GM12878 (cell line): Measurements from ENCODE around the gene VMP1. TPM values are rescaled to one million over a fixed set of nuclear protein-coding genes. Genes with fewer than 3 reads are reported as not detected.
"Not testable (repeated sequence)": the region's sequence is repeated elsewhere in the genome, so short reads cannot be mapped to it uniquely, and the experiment has no call there.

ENCODE experiments used
- ATAC-seq: fragments of 200-7000 bp; cut with Tn5 transposase; 3 replicates; pipeline ENCODE4 v1.9.1; 2020; ENCODE audit warnings: mild to moderate bottlenecking, moderate library complexity
- BruUV-seq: library from RNA; stranded (reverse); fragments of 400-500 nt; replicated peaks from 2 replicates; lab custom pipeline; 2021; lab: Mats Ljungman, UMichigan
- CTCF ChIA-PET: fragments of 300-600 bp; sonication (Branson Sonifier 250); formaldehyde crosslinking; extraction: SDS; loops from one replicate; lab custom pipeline; 2021; ENCODE audit warnings: inconsistent platforms; lab: Yijun Ruan, JAX
- POLR2A ChIA-PET: fragments of 350-600 bp; formaldehyde crosslinking; extraction: SDS; loops from one replicate; lab custom pipeline; 2021; ENCODE audit warnings: inconsistent platforms; lab: Charles Lee
- RAD21 ChIA-PET: fragments of 300-600 bp; sonication (Branson Sonifier 250); formaldehyde crosslinking; loops from one replicate; lab custom pipeline; 2023; ENCODE audit warnings: antibody characterized with exemption; ENCODE audit not compliant: unreplicated experiment; lab: Charles Lee
- SMC1A ChIA-PET: fragments of 300-600 bp; sonication (Branson Sonifier 250); formaldehyde crosslinking; loops from one replicate; lab custom pipeline; 2023; ENCODE audit not compliant: unreplicated experiment, uncharacterized antibody; lab: Charles Lee
- DNase-seq: peaks from one replicate; pipeline ENCODE4 v3.0.0-alpha.2; 2011; ENCODE audit warnings: low read depth, low spot score
- FAIRE-seq: peaks from 3 replicates; lab custom pipeline; 2011; peaks lifted over from hg19 to GRCh38; lab: Jason Lieb, UNC
- H2AFZ ChIP-seq: 2 replicates; pipeline ENCODE4 v1.6.0; 2011; ENCODE audit warnings: low read depth, low read length, control low read depth; ENCODE audit not compliant: control insufficient read depth
- H3K27ac ChIP-seq: 2 replicates; pipeline ENCODE4 v1.5.1; 2011; ENCODE audit warnings: control low read depth; ENCODE audit not compliant: control insufficient read depth, insufficient read depth
- H3K27me3 ChIP-seq, 2 experiments: replicated peaks in 1 of 2; 2 replicates each; pipeline versions ENCODE4 v1.6.0 to v1.6.1; 2011; ENCODE audit warnings: low read length in 1 of 2; ENCODE audit not compliant: control insufficient read depth in 2 of 2, insufficient read depth in 2 of 2
- H3K36me3 ChIP-seq, 2 experiments: 2 replicates each; pipeline ENCODE4 v1.5.1; 2011; ENCODE audit warnings: low read length in 1 of 2; ENCODE audit not compliant: control insufficient read depth in 2 of 2, insufficient read depth in 2 of 2
- H3K4me1 ChIP-seq: 2 replicates; pipeline ENCODE4 v1.6.1; 2011; ENCODE audit warnings: mild to moderate bottlenecking, low read length, moderate library complexity, mixed read lengths; ENCODE audit not compliant: control insufficient read depth, insufficient read depth
- H3K4me2 ChIP-seq: 2 replicates; pipeline ENCODE4 v1.6.0; 2011; ENCODE audit warnings: control low read depth; ENCODE audit not compliant: control insufficient read depth, insufficient read depth
- H3K4me3 ChIP-seq: fragments of 200-600 bp; sonication (generic); 2 replicates; pipeline ENCODE4 v1.5.1; 2016
- H3K79me2 ChIP-seq: 2 replicates; pipeline ENCODE4 v1.6.0; 2011; ENCODE audit warnings: low read length; ENCODE audit not compliant: control insufficient read depth, insufficient read depth
- H3K9ac ChIP-seq: 2 replicates; pipeline ENCODE4 v1.8.0; 2011; ENCODE audit warnings: low read length, control low read depth, mixed read lengths; ENCODE audit not compliant: control insufficient read depth, insufficient read depth
- H3K9me3 ChIP-seq: replicated peaks from 3 replicates; pipeline ENCODE4 v1.5.1; 2011; ENCODE audit warnings: mild to moderate bottlenecking, low read length; ENCODE audit not compliant: control insufficient read depth, insufficient read depth
- H4K20me1 ChIP-seq: 2 replicates; pipeline ENCODE4 v1.6.0; 2011; ENCODE audit not compliant: control insufficient read depth, insufficient read depth
- CREB1 ChIP-seq: IDR thresholded peaks from 2 replicates; pipeline ENCODE4 v1.6.1; 2012; ENCODE audit warnings: low read depth, mild to moderate bottlenecking, inconsistent platforms
- EP300 ChIP-seq, 2 experiments: fragments of 150-350 bp in 1 of 2; IDR thresholded peaks; 2 replicates each; pipeline ENCODE4 v1.6.1; 2011 to 2012; ENCODE audit warnings: low read depth in 2 of 2, low read length in 2 of 2, borderline replicate concordance in 1 of 2, improper control_type of control experiment in 1 of 2, inconsistent platforms in 1 of 2; ENCODE audit not compliant: control insufficient read depth in 1 of 2
- GATAD2B ChIP-seq: fragments of 450-650 bp; conservative IDR thresholded peaks from 2 replicates; pipeline ENCODE4 v1.6.1; 2017; ENCODE audit warnings: low read depth, mild to moderate bottlenecking, moderate library complexity
- JUNB ChIP-seq: IDR thresholded peaks from 2 replicates; pipeline ENCODE4 v1.6.1; 2016; ENCODE audit warnings: antibody characterized with exemption, mild to moderate bottlenecking
- SIX5 ChIP-seq: IDR thresholded peaks from 2 replicates; pipeline ENCODE4 v1.6.1; 2011; ENCODE audit warnings: mild to moderate bottlenecking, low read depth, low read length, moderate library complexity; ENCODE audit not compliant: severe bottlenecking
- SKIL ChIP-seq: fragments of 450-650 bp; IDR thresholded peaks from 2 replicates; pipeline ENCODE4 v1.6.1; 2017; ENCODE audit warnings: mild to moderate bottlenecking, low read depth, inconsistent platforms; ENCODE audit not compliant: poor library complexity, severe bottlenecking
- USF2 ChIP-seq: IDR thresholded peaks from 2 replicates; pipeline ENCODE4 v1.6.1; 2011; ENCODE audit warnings: low read depth, low read length, improper control_type of control experiment, borderline replicate concordance
- ZBTB33 ChIP-seq: fragments of 450-650 bp; IDR thresholded peaks from 2 replicates; pipeline ENCODE4 v1.6.1; 2017; ENCODE audit warnings: mild to moderate bottlenecking
- WGBS: methylation state at CpG from one replicate; pipeline ENCODE4 v1.1.6; 2016; ENCODE audit warnings: low lambda C conversion rate; ENCODE audit not compliant: insufficient replicate concordance, insufficient coverage; ENCODE audit errors: missing lambda C conversion rate; 5-methylcytosine and 5-hydroxymethylcytosine counted together
- in situ Hi-C: fragments of 300-500 bp; cut with MboI; formaldehyde crosslinking; loops from 9 replicates; pipeline ENCODE4 v1.14.3; 2018; ENCODE audit warnings: mixed read lengths
- intact Hi-C: fragments of 100-400 bp; cut with micrococcal nuclease; formaldehyde crosslinking; loops from one replicate; pipeline ENCODE4 v1.14.2; 2022; ENCODE audit not compliant: unreplicated experiment
- polyA plus RNA-seq, 11 experiments: library from polyadenylated mRNA; depleted of rRNA in 4 of 11; unstranded in 6 of 11; stranded (reverse) in 5 of 11; fragments of >200 nt; fragmentation: Nextera tagmentation in 4 of 11; fragmentation: Illumina TruSeq in 1 of 11; extraction: Ambion mirVana in 4 of 11; extraction: Trizol in 1 of 11; gene quantifications; 1 replicate in 1 of 11; 2 replicates in 10 of 11; pipeline versions ENCODE4 v1.2.1 to v1.2.3, GENCODE V29; 2011 to 2016; ENCODE audit warnings: inconsistent platforms in 2 of 11, missing spikeins in 2 of 11, low read depth in 1 of 11
- total RNA-seq, 4 experiments: library from RNA; depleted of rRNA in 3 of 4; stranded (reverse); fragments of >200 nt in 3 of 4; fragmentation: Illumina TruSeq in 1 of 4; extraction: Trizol in 1 of 4; gene quantifications; 2 replicates each; pipeline versions ENCODE4 v1.2.1 to v1.2.3, GENCODE V29; 2013 to 2021

Gene VMP1
- total and polyA plus RNA-seq, 10 of the 15 experiments (the other 5 are each of a cell fraction or from before 2014, with no cell fraction given) = 88.4 to 199 (median 132) TPM

- TF ChIP-seq USF2 (no peak), JUNB (peak; percentile 72), ZBTB33 (no peak), GATAD2B (no peak), CREB1 (0 out of 2 replicates have a peak, but pooled peaks have one; percentile 24), SKIL (peak; percentile 71), SIX5 (no peak), EP300 (IDR thresholded peaks at IDR 0.05; ENCODE audit: borderline replicate concordance in 1 of 2, control insufficient read depth in 1 of 2, low read depth in 2 of 2, low read length in 2 of 2) (no peak)
These were observed 141.3 kb downstream of the VMP1 start (continued) for GRCh38 chr17:59848778-59849177.

GRCh38 chr17:59850311-59850710 is 142.9 kb downstream of the VMP1 start:
- H3K27me3 ChIP-seq, FAIRE-seq, H3K4me2 ChIP-seq, H3K27ac ChIP-seq, H3K36me3 ChIP-seq, intact Hi-C loops, H4K20me1 ChIP-seq, H2AFZ ChIP-seq, DNase-seq, H3K4me3 ChIP-seq, H3K79me2 ChIP-seq, H3K9ac ChIP-seq, in situ Hi-C loops, H3K9me3 ChIP-seq, ATAC-seq, BruUV-seq: not testable (repeated sequence)
- ChIA-PET SMC1A (interaction anchor here (0.8 to 2.0 kb wide), 4 partner anchors 13 to 96 kb away, joined by 3 to 10 read pairs (median 6); partner anchors contain the start of genes RPS6KB1 and TUBD1), RAD21 (interaction anchor here (0.9 to 8.4 kb wide), 5 partner anchors 12 to 102 kb away, joined by 3 to 149 read pairs (median 45); no protein-coding TSS in a partner anchor), CTCF (interaction anchor here (0.6 to 2.9 kb wide), 4 partner anchors 63 to 93 kb away, joined by 3 to 5 read pairs (median 3); no protein-coding TSS in a partner anchor), POLR2A (interaction anchor here (0.6 to 1.9 kb wide), 3 partner anchors 41 to 97 kb away, joined by 3 to 9 read pairs (median 3); no protein-coding TSS in a partner anchor)
- WGBS = over 99% methylated on average over 9 of the region's 15 CpGs
- H3K4me1 ChIP-seq = peaks cover 34% of the 10 kb centered on the region
